OCI-M2 (cell line): Measurements from ENCODE around the gene DHRS11.

Experiments
- DNase-seq: peaks from one replicate; lab custom pipeline; 2025; ENCODE audit not compliant: unreplicated experiment; lab: John Stamatoyannopoulos, UW

Gene DHRS11

DNA sequence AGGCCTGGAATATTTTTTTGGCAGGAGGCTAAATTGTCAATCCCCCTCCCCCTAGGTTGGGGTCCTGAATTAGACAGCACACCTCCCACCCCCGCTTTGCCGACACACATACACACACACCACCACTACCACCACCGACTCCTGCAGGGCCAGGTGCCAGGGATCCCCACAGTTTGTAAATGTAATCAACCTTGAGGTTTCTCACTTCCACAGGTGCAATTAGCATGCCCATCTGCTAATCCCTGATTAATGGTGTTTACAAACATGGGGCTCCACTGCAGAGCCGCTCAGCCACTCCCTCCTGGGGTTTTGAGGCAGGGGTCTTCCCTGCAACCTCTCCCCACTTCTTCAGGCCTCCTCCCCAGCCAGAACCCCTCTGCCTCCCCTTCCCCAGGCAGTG, 21.5 kb downstream of the DHRS11 start:
- DNase-seq: no peak

DNA sequence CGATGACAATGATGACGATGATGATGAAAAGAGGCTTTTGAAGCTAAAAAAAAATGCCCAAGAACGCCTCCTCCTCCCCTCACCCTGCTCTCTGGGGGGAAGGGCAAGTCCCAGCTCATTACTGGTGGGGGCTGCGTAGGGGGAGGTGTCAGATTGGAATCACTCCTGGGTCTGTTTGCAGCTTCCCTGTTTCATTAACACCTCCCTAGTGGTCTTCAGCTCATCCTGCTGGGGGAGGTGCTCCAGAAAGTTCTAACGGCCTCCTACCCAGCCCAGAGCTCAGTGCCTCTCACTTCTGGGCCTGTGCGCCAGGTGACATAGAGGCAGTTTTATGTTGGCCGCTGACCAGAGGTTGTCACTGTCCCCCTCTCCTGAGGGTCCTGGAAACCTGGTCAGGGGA, 22.4 kb downstream of the DHRS11 start:
- no peak for DNase-seq

DNA sequence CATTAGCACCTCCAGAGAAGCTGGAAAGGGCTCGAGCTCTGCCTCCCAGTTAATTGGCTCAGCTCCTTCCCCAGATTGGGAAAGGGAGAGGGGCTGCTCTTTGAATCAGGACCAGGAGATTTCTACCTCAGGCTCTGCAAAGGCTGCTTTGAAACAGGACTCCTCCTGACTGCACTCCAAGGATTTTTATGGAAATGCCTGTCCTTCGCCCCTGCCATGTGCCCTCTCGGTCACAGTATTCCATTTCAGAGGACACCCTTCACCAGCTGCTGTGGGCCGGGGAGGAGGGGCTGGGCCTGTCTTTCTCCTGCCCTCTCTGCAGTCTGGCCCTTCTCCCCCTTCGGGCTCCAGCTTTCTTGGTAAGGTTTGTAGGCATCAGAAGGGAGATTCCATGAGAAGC, 23.3 kb downstream of the DHRS11 start:
- DNase-seq: no peak

DNA sequence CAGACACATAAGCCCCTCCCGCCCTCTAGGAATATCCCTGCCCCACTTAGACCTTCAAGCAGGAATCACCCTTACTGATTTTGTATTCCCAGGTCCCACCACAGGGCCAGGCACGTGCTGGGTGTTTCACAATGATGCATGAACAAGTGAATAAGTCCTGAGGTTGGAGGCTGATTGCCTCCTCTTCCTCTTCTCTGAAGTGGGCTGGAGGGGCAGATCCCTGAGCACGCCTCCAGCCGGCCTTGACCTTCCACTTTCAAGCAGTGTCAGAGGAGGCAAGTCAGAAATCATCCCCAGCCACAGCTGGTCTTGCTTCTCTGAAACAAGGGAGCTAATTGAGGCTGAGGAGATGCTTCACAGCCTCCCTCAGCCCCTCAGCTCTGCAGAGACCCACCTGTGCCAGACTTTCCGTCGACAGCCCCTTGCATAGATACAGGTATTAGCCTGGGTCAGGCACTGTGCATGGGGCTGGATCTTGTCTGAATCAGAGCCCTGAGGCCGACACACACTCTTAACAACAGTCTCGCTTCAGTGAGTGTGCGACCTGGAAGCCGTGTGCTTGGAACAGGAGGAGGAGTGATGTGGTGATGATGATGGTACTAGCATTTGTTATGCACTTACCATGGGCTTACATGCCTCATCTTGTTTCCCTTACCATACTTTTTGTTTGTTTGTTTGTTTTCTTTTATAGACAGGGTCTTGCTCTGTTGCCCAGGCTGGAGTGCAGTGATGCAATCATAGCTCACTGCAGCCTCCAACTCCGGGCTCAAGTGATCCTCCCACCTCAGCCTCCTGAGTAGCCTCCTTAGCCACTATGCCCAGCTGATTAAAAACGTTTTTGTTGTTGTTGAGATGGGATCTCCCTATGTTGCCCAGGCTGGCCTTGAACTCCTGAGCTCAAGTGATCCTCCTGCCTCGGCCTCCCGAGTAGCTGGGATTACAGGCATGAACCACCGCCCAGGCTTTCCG, 24.7 kb downstream of the DHRS11 start:
- DNase-seq: no peak

DNA sequence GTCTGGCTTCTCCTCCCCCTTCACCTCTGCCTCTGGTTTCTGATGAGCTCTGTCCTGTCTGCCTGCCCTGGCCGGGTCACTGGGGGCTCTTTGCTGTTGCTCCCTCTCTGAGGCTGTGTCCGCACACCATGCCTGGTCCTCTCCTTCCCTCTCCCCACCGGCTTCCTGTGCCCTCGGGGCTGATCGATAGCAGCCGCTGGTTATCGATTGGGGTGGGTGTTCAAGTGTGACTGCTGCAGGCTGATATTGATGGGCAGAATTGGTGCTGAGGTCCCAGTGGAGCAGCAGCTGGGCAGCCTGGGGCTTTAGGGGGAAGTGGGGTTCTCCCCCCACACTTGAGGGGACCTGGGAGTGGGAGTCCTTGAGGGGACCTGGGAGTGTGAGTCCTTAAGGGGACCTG, 26.1 kb downstream of the DHRS11 start:
- no peak for DNase-seq

DNA sequence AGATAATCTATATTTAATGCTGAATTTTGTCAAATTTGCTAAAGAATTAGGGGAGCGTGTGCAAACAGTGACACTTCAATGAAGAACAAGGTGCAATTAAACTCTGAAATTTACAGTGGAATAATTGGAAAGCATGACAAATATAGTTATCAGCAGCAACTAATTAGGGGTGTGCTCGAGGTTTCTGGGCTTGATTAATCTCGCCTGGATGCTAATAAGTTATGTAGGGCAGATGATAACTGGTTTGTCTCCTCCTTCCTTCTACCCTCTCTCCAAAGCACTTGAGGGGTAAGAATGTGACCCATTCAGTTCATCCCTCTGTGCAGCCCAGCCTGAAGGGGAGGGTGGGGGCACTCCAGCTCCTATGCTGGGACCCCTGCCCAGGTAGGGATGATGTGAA, 31.6 kb downstream of the DHRS11 start:
- DNase-seq: no peak

DNA sequence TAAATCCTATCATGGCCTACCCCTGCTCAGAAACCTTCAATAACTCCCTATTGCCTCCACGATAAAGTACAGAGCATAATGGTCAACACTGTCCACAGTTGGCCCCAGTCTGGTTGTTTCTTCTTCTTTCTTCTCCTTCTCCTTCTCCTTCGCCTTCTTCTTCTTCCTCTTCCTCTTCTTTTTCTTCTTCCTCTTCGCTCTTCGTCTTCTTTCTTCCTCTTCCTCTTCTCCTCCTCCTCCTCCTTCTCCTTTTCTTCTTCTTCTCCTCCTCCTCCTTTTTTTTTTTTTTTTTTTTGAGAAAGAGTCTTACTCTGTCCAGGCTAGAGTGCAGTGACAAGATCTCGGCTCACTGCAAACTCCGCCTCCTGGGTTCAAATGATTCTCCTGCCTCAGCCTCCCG, 33.5 kb downstream of the DHRS11 start:
- DNase-seq: no peak

DNA sequence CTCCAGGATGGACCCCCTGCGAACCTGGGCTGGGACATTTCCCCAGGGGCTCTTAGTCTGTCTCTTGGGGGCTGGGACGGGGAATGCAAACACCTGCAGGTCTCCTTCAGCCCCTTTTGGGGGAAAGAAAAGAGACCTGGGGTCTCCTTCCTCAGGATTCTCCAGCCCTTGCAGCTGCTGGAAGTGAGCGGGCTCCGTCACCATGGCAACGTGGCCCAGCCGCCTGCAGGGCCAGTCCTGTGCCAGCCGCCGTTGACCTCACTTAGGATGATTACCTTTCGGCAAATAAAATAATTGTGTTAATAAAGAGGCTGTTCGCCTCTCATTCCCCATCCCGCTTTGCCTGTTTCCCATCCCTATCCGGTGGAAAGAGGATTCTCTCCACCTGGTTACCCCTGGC, 35.4 kb downstream of the DHRS11 start:
- DNase-seq: no peak

DNA sequence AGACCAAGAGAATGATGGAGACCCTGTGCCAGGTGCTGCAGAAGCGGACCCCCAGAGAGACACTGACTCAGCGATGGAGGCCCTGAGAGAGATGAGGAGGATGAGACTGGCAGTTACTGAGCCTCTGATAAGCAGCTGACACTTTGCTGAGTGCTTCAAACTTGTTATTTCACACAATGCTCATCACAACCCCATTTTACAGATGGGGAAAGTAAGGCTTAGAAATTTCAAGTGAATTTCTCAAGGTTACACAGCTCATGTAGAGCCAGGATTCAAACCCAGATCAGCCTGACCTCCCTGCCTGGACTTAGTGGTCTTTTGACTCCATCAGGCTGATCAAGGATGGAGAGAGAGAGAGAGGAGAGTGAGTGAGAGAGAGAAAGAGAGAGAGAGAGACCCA, 36.9 kb downstream of the DHRS11 start:
- no peak for DNase-seq

DNA sequence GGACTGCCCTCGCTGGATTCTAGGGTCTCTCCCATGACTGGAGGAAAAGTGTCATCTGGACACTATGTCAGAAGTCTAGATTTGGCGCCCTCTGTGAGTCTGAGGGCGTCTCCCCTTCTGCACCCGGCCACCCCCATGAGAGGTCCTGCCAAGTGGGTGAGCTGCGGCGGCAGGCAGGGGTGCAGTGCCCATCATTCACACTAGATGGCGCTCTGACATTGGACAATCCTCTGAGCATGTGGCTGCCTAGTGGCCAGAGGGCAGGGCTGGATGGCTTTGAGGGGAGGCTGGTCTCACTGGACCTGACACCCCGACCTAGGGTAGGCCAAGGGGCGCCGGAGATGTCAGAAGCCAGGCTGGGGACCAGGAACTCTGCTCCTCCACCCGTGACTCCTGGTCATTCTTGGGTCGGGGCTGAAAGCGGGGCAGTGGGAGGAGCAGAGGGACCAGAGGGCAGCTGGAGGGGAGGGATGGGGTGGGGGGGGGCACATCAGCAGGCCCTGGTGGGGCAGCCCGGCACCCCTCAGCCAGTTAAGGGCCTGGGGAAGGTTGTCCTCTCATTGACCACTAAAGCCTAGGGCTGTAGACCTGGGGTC, 37.7 kb downstream of the DHRS11 start:
- peak; percentile 37 for DNase-seq

DNA sequence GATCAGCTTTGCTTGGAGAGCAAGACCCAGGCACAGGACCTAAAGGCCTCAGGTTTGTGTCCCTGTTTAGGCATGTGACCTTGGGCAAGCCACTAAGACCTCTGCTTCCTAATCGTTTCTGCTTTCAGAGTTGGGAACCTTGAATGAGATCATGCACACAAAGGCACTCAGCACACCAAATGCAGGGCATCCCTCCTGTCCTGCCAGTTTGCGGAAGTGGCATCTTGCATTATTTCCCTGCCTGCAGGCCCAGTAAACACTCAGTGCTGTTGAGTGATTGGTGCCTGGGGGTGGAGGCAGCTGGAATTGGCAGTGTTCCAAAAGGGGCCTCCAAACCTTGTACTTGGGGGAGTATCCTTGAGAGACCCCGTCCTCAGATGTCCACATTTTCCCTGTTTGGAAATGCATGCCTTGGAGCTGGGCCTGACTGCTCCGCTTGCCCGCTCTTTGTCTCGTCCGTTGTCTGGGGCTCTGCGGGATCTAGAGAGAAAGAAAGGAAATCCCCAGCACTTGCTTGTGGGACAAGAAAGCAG, 38.4 kb downstream of the DHRS11 start:
- DNase-seq: no peak

DNA sequence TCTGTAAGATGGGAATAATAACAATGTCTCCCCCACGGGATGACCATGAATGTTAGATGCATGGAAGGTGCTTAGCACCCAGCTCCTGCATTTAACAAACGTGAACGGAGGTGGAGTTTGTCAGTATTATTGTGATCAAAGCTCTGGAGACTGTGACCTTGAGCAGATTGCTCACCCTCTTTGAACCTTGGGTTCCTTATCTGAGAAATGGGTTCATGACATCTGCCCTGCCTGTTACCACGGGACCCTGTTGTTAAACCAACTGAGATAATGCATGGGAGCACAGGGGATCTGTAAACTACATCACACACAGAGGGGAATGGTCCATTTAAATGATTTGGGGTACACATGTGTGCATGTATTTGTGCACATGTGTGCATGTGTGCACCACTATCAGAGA, 39.3 kb downstream of the DHRS11 start:
- DNase-seq: no peak

DNA sequence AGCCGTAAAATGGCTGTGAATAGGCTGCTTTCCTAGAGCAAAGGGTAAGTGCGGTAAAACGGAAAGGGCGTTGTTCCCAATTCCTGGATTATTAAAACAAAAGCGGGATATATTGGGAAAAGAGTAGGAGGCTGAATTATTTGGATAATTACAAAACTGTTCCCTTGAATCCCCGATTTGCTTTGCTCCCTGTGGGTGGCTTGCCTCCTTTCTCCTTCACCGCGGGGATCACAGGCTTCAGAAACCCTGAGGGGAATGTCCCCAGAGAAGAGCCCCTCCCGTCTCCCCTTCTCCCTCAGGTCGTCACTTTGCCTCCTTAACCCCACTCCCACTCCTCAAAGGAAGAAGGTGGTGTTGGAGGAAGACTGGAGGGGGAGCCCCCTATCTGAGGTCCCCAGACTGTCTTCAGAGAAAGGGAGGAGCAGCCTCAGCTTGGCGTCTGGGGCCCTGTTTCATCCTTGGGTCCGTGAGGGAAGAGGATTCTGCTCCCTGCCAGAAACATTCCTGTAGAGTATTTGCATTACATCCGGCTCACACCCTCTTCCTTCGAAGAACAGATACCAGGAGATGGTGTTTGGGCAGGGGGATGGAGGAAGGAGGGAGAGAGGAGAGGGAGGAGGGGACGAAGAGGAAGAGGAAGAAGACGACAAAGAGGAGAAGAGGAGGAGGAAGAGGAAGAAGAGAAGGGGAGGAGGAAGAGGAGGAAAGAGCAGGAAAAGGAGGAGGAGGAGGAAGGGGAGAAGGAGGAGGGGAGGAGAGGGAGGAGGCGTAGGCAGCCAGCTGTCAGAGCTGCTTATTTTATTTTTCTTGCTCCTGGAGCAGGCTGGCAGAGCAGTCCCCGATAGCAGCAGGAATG, 41.5 kb downstream of the DHRS11 start:
- no peak for DNase-seq

DNA sequence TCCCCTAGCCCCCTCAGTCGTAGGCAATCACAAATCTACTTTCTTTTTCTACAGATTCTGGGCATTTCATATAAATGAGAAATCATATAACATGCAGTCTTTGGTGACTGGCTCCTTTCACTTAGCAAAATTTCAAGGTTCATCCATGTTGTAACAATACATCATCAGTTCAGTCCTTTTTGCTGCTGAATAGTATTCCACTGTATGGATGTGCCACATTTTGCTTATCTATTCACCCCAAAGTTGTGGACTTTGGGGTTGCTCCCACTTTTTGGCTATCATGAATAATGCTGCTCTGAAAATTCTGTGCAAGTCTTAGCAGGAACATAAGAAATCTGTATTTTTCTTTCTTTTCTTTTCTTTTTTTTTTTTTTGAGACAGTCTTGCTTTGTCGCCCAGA, 48.7 kb downstream of the DHRS11 start:
- DNase-seq: no peak

DNA sequence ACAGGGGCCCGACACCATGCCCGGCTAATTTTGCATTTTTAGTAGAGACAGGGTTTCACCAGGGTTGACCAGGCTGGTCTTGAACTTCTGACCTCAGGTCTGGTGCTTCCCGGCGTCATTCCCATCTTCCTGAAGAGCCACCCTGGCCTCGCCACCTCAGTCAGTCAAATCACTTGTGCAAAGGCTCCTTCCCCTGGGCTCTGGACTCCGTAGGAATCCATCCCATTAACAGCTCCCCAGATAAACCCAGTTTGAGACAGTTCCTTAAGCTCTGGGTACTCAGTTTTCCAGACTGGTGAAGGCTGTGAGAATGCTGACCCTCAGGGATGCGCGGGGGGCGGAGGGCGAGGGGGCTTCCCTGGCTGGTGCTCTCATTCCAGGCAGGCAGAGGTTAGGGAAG, 49.2 kb downstream of the DHRS11 start:
- no peak for DNase-seq

DNA sequence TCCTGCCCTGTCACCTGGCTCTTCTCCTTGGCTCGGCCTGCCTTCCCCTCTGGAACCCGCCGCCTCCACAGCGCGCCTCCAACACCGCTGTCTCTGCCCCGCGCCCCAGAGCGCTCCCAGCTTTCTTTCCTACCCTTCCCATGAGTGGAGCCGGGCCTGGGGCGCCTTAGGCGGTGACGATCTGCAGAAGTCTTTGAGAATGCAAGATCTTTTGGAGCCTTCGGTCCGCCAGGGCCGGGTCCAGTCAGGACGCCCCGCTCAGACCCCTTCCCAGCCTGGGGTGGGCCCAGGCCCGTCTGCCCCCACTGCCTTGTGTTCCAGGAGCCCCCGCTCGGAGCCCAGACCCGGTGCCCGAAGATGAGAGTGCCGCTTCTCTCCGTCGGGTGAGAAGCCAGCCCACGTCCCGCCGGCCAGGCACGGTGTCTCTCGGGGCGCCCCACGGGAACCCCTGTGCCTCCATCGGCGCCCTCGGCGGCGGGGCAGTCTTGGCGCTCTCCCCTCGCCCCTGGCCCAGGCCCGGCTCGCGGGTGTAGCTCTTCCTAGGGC, 49.7 kb downstream of the DHRS11 start:
- no peak for DNase-seq

DNA sequence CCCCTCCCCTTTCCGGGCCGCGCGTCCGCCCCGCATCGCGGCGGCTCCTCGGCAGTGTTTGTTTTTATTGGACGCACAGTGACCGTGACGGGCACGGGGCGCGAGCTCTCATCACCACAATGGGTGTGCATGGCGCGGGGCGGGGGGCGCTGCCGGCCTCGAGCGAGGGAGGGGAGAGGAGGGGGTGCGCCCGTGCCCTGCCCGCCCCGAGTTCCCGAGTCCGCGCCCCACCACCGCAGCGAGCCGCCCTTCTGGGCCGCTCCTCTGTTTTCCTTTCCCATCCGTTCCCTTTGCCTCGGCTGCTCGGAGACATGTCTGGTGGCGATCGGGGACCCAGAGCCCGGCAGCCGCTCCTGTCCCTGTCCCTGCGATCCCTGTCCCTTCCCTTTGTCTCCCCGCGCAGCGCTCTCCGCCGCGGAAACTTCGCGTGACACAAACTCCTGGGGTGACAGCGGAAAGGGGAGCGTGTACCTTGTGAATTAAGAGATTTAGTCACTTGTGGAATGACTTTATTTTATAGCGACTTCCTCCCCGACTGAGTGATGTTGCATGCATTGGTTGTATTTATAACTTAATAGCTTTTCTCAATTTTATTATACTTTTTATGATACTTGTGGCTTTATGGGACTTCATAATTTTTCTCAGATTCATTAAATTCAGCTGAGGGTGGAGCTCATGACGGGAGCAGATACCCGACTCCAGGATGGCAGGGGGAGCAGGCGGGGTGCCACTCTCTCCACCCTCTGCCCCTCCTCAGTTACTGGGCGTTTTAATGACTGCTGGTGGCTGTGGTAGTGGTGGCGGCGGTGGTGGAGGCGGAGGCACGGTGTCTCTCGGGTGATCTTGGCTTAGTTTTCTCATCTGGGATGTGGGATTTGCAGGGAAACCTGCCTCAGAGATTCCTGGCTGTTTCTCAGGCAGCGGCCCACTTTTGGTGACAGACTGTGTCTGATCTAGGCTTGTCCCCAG, 50.5 kb downstream of the DHRS11 start:
- DNase-seq: no peak

DNA sequence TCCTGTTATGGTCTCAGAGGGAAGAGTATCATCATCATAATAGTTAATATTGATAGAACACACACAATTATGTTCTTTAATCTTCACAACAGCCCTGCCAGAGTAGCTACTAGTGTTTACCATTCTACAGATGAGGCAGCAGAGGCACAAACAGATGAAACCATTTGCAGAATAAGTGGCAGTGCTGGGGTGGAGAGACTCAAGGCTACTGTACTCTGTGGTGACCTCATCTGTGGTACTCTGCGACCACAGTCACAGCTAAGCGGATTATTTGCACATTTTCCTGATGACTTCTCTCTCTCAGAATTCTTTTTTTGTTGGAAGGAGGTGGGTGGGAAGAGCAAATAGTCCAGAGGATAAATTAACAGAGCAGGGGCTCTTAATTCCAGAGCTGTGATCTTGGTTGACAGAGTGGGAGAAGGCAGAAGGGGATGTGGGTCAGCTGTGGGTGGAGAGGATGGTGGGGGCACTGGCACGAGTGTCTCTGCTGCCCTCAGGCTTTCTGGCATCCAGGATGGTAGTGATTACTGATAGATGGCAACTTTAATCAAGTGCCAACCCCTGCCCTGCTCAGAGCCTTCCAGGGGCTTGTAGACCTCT, 51.5 kb downstream of the DHRS11 start:
- no peak for DNase-seq

DNA sequence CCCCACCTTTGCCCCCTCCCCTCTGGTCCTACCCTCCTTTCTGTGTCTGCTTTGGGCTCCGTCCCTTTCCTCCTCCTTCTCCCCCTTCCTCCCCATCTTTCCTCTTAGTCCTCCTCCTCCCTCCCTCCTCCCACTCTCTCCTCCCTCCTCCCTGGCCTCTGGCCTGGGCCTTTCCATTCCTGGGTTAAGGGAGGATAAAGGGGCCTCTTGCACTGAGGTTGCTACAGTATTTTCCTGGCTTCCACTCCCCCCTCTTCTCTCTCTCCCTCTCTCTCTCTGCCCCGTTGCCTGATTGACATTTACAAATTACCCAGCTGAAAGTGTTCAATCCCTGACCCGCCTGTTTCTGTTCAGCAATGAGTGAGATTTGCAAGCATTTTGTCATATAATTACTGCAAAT, 53.7 kb downstream of the DHRS11 start:
- DNase-seq: no peak

DNA sequence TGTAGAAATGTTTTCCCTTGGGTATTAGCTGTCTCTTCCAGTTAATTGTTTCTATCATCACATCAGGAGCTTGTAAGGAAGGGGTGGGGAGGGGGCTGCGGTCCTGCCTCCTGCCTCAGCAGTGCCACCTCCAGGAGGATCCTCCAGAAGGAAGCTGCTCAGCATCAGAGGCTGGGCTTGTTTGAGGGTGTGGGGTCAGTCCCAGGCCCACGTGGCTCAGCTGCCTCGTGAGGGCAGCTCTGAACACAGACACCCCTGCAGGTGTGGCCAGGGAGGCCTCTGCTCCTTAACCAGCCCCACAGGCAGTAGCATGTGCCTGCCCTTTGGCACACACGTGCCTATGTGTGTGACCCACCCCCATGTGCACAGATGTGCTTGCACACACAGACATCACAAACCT, 56.0 kb downstream of the DHRS11 start:
- DNase-seq: no peak
